ENCODE measurements around the gene SLC38A5.

DNA sequence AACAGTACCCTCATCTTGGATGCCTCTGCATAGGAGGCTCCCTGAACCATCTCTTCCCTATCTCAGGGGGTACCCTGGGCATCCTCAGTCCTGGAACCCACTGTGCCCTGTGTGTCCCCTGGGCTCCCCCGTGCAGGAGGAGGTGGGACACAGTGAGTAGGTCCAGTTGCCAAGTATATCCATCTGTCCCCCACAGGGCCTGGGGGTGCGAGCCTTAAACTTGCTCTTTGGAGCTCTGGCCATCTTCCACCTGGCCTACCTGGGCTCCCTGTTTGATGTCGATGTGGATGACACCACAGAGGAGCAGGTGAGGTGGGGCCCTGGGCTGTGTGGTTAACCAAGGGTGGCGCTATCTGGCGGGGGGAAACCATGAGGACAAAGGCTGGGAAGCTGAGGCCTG, 46.9 kb upstream of the SLC38A5 start:
- TF ChIP-seq, protein P1, sequence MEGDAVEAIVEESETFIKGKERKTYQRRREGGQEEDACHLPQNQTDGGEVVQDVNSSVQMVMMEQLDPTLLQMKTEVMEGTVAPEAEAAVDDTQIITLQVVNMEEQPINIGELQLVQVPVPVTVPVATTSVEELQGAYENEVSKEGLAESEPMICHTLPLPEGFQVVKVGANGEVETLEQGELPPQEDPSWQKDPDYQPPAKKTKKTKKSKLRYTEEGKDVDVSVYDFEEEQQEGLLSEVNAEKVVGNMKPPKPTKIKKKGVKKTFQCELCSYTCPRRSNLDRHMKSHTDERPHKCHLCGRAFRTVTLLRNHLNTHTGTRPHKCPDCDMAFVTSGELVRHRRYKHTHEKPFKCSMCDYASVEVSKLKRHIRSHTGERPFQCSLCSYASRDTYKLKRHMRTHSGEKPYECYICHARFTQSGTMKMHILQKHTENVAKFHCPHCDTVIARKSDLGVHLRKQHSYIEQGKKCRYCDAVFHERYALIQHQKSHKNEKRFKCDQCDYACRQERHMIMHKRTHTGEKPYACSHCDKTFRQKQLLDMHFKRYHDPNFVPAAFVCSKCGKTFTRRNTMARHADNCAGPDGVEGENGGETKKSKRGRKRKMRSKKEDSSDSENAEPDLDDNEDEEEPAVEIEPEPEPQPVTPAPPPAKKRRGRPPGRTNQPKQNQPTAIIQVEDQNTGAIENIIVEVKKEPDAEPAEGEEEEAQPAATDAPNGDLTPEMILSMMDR (conservative IDR thresholded peaks at IDR 0.05 in 1 of 2, IDR thresholded peaks at IDR 0.05 in 1 of 2; ENCODE audit: extremely low read depth in 1 of 2, insufficient read depth in 1 of 2, low read depth in 1 of 2, low read length in 2 of 2), result no peak
- no peak for TF ChIP-seq EZH2 (IDR thresholded peaks at IDR 0.05; ENCODE audit: borderline replicate concordance, low read length)

All from mammary epithelial cell (primary cell).